Panc1 (cell line): Measurements from ENCODE around the gene ATIC. TPM values are rescaled to one million over a fixed set of nuclear protein-coding genes. Genes with fewer than 3 reads are reported as not detected.

Source experiments
- ATAC-seq: fragments of 200-7000 bp; cut with Tn5 transposase; 2 replicates; pipeline ENCODE4 v1.9.1; 2020; ENCODE audit warnings: mild to moderate bottlenecking, moderate library complexity
- BruUV-seq: library from RNA; stranded (reverse); fragments of 400-500 nt; replicated peaks from 2 replicates; lab custom pipeline; 2021; lab: Mats Ljungman, UMichigan
- CTCF ChIA-PET: fragments of 300-600 bp; sonication (Branson Sonifier 250); formaldehyde crosslinking; loops from one replicate; lab custom pipeline; 2022; ENCODE audit warnings: antibody characterized with exemption; lab: Charles Lee
- POLR2A ChIA-PET: fragments of 300-600 bp; sonication (Branson Sonifier 250); formaldehyde crosslinking; loops from one replicate; lab custom pipeline; 2022; ENCODE audit warnings: antibody characterized with exemption; lab: Charles Lee
- DNase-seq: peaks from one replicate; pipeline ENCODE4 v3.0.0-alpha.2; 2010; ENCODE audit warnings: low read depth, low spot score
- H3K27ac ChIP-seq: 2 replicates; pipeline ENCODE4 v1.5.1; 2011; ENCODE audit warnings: mild to moderate bottlenecking, low read length, inconsistent platforms
- H3K27me3 ChIP-seq: fragments of 200-500 bp; sonication (Bioruptor generic); 2 replicates; pipeline ENCODE4 v1.6.0; 2014; ENCODE audit warnings: low read length, inconsistent platforms; ENCODE audit not compliant: control insufficient read depth, insufficient read depth
- H3K36me3 ChIP-seq: fragments of 200-500 bp; sonication (Bioruptor generic); 2 replicates; pipeline ENCODE4 v1.5.1; 2014; ENCODE audit warnings: inconsistent platforms, mild to moderate bottlenecking, low read length, moderate library complexity; ENCODE audit not compliant: control insufficient read depth, insufficient read depth
- H3K4me1 ChIP-seq: 2 replicates; pipeline ENCODE4 v1.5.1; 2011; ENCODE audit warnings: inconsistent platforms, mild to moderate bottlenecking, low read length, moderate library complexity; ENCODE audit not compliant: control insufficient read depth, insufficient read depth
- H3K4me3 ChIP-seq, 2 experiments: 2 replicates each; pipeline ENCODE4 v1.5.1; 2011 to 2012; ENCODE audit warnings: low read depth in 2 of 2, low read length in 2 of 2, mild to moderate bottlenecking in 2 of 2, inconsistent platforms in 1 of 2, moderate library complexity in 1 of 2
- H3K9me3 ChIP-seq: fragments of 200-500 bp; sonication (Bioruptor generic); 2 replicates; pipeline ENCODE4 v1.5.1; 2014; ENCODE audit warnings: low read depth, mild to moderate bottlenecking, inconsistent platforms, low read length, moderate library complexity; ENCODE audit not compliant: control insufficient read depth, insufficient read depth
- POLR2AphosphoS5 ChIP-seq: IDR thresholded peaks from 2 replicates; pipeline ENCODE4 v1.6.1; 2012; ENCODE audit warnings: mild to moderate bottlenecking, low read depth, low read length, moderate library complexity
- SIN3A ChIP-seq: IDR thresholded peaks from 2 replicates; pipeline ENCODE4 v1.6.1; 2012; ENCODE audit warnings: low read depth, mild to moderate bottlenecking, low read length, moderate library complexity, borderline replicate concordance; ENCODE audit not compliant: insufficient read depth
- TCF7L2 ChIP-seq: IDR thresholded peaks from 2 replicates; pipeline ENCODE4 v1.6.1; 2011; ENCODE audit warnings: mild to moderate bottlenecking, low read depth, low read length, inconsistent platforms
- in situ Hi-C: cut with HindIII; loops from 2 replicates; pipeline ENCODE4 v1.10.0; 2016; ENCODE audit warnings: low sequenced_read_pairs, low pct_unique_long_range_greater_than_20kb
- intact Hi-C: fragments of 100-400 bp; cut with micrococcal nuclease; formaldehyde crosslinking; loops from one replicate; pipeline ENCODE4 v1.10.0; 2022; ENCODE audit not compliant: unreplicated experiment
- total RNA-seq: library from RNA; stranded (reverse); gene quantifications from one replicate; pipeline ENCODE4 v1.2.1, GENCODE V29; 2021; ENCODE audit not compliant: unreplicated experiment
- TF ChIP-seq, protein P1 (sequence below), 2 experiments: IDR thresholded peaks; 2 replicates each; pipeline ENCODE4 v1.6.1; 2011 to 2012; ENCODE audit warnings: low read depth in 2 of 2, control low read depth in 1 of 2, low read length in 1 of 2, mild to moderate bottlenecking in 1 of 2, moderate library complexity in 1 of 2; ENCODE audit not compliant: insufficient read depth in 1 of 2
- TF ChIP-seq, protein P2 (sequence below): fragments of 450-650 bp; IDR thresholded peaks from 2 replicates; pipeline ENCODE4 v1.5.1; 2017; ENCODE audit warnings: mild to moderate bottlenecking

Gene ATIC
- total RNA-seq, 1 experiment from 2014 or later: 223 TPM

- H3K27me3 ChIP-seq: no peaks in the 10 kb centered on the region
- no peak for ATAC-seq
- no peaks in the 10 kb centered on the region for H3K4me1 ChIP-seq
- intact Hi-C loops: no loop called here
- H3K36me3 ChIP-seq: no peaks in the 10 kb centered on the region
- no peak overlapping the region for H3K4me3 ChIP-seq
- CTCF ChIA-PET: no interaction called here
- BruUV-seq: no TSS peak
- DNase-seq: no peak
- H3K27ac ChIP-seq: no peak overlapping the region
- POLR2A ChIA-PET: no interaction called here
- in situ Hi-C loops: no loop called here
- TF ChIP-seq SIN3A (no peak), TCF7L2 (no peak)
- no peaks in the 10 kb centered on the region for H3K9me3 ChIP-seq
These were observed 66.2 kb downstream of the ATIC start for GRCh38 chr2:215378045-215378444.

GRCh38 chr2:215379039-215379438, 67.2 kb downstream of the ATIC start:
- no peaks in the 10 kb centered on the region for H3K4me1 ChIP-seq
- ChIA-PET POLR2A (no interaction called here), CTCF (no interaction called here)
- no peak overlapping the region for H3K4me3 ChIP-seq
- intact Hi-C loops (no loop called here), in situ Hi-C loops (no loop called here)
- no peak overlapping the region for H3K27ac ChIP-seq
- DNase-seq (no peak), ATAC-seq (no peak)
- no peaks in the 10 kb centered on the region for H3K27me3 ChIP-seq
- BruUV-seq: no TSS peak
- TF ChIP-seq SIN3A: no peak
- TF ChIP-seq, protein P1, sequence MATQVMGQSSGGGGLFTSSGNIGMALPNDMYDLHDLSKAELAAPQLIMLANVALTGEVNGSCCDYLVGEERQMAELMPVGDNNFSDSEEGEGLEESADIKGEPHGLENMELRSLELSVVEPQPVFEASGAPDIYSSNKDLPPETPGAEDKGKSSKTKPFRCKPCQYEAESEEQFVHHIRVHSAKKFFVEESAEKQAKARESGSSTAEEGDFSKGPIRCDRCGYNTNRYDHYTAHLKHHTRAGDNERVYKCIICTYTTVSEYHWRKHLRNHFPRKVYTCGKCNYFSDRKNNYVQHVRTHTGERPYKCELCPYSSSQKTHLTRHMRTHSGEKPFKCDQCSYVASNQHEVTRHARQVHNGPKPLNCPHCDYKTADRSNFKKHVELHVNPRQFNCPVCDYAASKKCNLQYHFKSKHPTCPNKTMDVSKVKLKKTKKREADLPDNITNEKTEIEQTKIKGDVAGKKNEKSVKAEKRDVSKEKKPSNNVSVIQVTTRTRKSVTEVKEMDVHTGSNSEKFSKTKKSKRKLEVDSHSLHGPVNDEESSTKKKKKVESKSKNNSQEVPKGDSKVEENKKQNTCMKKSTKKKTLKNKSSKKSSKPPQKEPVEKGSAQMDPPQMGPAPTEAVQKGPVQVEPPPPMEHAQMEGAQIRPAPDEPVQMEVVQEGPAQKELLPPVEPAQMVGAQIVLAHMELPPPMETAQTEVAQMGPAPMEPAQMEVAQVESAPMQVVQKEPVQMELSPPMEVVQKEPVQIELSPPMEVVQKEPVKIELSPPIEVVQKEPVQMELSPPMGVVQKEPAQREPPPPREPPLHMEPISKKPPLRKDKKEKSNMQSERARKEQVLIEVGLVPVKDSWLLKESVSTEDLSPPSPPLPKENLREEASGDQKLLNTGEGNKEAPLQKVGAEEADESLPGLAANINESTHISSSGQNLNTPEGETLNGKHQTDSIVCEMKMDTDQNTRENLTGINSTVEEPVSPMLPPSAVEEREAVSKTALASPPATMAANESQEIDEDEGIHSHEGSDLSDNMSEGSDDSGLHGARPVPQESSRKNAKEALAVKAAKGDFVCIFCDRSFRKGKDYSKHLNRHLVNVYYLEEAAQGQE (IDR thresholded peaks at IDR 0.05; ENCODE audit: insufficient read depth in 1 of 2, low read depth in 2 of 2, low read length in 1 of 2): no peak
- no peak for TF ChIP-seq POLR2AphosphoS5
- TF ChIP-seq, protein P2, sequence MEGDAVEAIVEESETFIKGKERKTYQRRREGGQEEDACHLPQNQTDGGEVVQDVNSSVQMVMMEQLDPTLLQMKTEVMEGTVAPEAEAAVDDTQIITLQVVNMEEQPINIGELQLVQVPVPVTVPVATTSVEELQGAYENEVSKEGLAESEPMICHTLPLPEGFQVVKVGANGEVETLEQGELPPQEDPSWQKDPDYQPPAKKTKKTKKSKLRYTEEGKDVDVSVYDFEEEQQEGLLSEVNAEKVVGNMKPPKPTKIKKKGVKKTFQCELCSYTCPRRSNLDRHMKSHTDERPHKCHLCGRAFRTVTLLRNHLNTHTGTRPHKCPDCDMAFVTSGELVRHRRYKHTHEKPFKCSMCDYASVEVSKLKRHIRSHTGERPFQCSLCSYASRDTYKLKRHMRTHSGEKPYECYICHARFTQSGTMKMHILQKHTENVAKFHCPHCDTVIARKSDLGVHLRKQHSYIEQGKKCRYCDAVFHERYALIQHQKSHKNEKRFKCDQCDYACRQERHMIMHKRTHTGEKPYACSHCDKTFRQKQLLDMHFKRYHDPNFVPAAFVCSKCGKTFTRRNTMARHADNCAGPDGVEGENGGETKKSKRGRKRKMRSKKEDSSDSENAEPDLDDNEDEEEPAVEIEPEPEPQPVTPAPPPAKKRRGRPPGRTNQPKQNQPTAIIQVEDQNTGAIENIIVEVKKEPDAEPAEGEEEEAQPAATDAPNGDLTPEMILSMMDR: no peak
- TF ChIP-seq TCF7L2: no peak
- no peaks in the 10 kb centered on the region for H3K9me3 ChIP-seq
- H3K36me3 ChIP-seq: no peaks in the 10 kb centered on the region

DNA sequence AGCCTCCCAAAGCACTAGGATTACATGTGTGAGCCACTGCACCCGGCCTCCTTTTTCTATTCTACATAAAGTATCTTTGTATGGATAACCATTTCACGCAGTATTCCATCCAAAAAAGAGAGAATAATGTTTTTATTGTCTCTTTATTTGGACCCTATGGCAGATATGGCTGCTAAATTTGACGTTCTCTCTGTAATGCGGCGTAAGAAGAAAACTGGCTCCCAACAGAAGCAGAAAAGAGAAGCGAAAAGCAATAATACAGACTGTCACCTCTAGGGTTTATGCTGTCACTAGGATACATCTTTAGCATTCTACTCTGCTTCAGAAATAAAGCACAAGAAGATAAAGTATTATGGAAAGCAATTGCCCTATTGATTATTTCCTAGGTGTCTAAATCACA, 68.1 kb downstream of the ATIC start:
- Histone ChIP-seq H3K4me3 (no peak overlapping the region), H3K27me3 (no peaks in the 10 kb centered on the region), H3K36me3 (no peaks in the 10 kb centered on the region), H3K27ac (no peak overlapping the region), H3K9me3 (no peaks in the 10 kb centered on the region), H3K4me1 (no peaks in the 10 kb centered on the region)
- in situ Hi-C loops: no loop called here
- BruUV-seq: no TSS peak
- ChIA-PET POLR2A (no interaction called here), CTCF (no interaction called here)
- ATAC-seq (no peak), DNase-seq (no peak)
- intact Hi-C loops: no loop called here
- TF ChIP-seq, protein P2: no peak
- no peak for TF ChIP-seq SIN3A
- TF ChIP-seq POLR2AphosphoS5: no peak
- TF ChIP-seq TCF7L2: no peak
- TF ChIP-seq, protein P1 (IDR thresholded peaks at IDR 0.05; ENCODE audit: insufficient read depth in 1 of 2, low read depth in 2 of 2, low read length in 1 of 2): no peak
